CD4-positive, alpha-beta T cell treated with Interleukin-2 at 100 ng/mL for 4 hours (primary cell): ENCODE results near the gene HGFAC.

Experiments
- DNase-seq: peaks from one replicate; pipeline ENCODE4 v3.0.0-alpha.2; 2020; ENCODE audit warnings: low spot score

The HGFAC gene

DNA sequence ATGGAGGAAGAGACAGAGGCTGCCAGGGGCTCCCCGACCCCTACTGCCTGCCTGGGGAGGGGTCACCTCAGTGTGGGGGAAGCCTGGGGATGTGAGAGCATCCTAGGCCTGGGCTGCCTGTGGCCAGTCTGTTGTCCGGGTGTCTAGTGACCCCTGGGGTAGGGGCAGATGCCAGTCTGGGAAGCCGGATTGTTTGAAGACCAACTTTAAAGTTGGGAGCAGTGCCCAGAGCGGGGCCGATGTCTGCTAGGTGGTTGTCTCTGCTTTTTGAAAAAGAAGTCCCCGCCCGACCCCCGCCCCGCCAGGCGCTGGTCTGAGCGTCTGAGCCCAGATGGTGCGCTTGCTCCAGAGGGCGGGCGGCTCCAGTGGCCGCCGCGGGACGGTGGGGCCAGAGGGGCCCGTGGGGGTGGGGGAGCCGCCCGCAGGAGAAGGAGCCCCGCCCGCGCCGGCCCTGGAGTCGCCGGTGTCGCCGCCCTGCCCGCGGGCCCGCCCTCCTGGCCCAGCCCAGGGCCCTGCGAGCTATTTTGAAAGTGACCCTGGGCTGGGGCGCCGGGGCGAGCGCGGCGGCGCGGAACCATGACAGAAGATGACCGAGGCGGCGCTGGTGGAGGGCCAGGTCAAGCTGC lies 21.1 kb downstream of the HGFAC start, which contains the start of gene DOK7:
Gene DOK7 (plus strand): TSS at position 517 of the 626 bp plus-strand sequence. CDS start 70 bp downstream, at position 587.
- no peak for DNase-seq

DNA sequence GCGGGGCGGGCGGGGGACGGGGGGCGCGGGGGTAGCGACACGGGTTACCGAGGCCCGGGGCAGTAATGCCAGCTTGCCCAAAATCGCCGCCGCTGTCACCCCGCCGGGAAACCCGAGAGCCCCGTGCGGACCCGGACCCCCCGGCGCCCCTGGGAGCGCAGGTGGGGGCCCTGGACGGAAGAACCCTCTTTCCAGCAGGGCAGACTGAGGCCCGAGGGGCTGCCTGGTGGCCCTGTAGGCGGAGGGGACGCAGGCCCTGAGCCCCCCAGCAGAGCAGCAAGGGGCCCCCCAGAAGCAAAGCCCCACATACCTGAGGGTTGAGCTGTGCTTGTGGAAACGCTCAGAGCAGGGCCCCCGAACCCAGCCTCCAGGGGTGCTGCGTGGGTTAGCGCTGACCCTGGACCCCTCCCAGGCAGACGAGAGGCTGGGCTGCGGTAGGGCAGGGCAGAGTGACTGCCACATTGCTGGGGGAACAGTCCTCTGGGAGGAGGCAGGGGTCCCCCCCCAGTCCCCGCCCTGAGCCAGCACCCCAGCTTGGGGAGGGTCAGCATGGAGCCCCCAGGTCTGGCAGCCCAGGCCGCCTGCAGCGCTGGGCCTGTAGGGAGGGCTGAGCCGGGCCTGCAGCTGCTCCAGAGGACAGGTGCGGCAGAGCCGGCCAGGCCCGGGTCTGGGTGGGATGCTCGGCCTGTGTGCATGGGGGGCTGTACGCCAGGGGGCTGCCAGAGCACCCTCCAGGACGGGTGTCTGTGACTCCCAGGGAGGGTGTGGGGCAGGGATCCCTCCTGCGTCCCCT lies 22.0 kb downstream of the HGFAC start:
- DNase-seq, result no peak

GRCh38 chr4:3464349-3464905 lies 22.7 kb downstream of the HGFAC start:
- DNase-seq, result no peak

GRCh38 chr4:3464911-3465697 lies 23.3 kb downstream of the HGFAC start:
- no peak for DNase-seq

DNA sequence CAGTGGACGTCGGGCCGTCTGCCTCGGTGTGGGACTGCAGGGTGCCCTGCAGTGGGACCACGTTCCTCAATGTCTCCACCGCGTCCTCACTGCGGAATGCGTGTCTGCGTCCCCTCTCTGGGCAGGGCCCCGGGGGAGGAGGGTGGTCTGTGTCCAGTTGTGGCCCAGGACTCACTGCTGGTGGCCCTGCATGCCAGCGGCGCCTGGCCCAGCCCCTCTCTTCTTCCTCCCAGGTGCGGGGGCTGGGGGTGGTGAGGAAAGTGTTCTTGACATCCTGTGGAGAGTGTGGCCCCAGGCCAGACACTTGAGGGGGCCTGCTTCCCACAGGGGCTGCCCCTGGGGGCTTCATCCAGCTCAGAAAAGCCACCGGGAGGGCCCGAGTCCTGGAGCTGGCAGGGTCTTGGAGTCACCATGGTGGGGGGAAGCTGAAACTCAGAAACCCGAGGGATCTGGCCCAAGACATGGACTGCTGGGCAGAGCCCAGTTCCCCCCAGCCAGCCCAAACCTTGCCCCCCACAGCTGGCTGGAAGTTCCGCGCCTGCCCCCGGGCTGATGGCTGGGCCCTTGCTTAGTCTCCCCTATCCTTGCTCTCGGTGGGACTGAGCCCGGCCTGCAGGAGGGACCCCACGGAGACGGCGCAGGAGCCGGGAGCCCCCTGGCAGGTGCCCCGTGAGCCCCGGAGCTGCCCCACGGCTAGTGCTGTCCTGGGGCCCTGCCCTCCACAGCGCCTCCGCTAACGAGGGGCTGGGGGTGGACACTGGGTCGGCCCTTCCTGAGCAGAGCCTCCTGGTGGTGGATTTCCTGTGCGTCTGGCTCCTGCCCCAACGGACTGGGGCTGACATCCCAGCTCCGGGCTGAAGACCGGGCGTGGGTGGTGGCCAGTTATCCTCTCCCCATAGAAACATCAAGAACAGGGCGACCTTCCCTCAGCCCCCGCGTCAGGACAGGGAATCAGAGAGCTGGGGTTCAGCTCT lies 24.2 kb downstream of the HGFAC start:
- no peak for DNase-seq

- DNase-seq, result no peak
These were observed 25.2 kb downstream of the HGFAC start for GRCh38 chr4:3466691-3467600.

- no peak for DNase-seq
These were observed 25.8 kb downstream of the HGFAC start for GRCh38 chr4:3467601-3468031.

- no peak for DNase-seq
These were observed 26.4 kb downstream of the HGFAC start for GRCh38 chr4:3468154-3468553.

- no peak for DNase-seq
These were observed 27.0 kb downstream of the HGFAC start for GRCh38 chr4:3468804-3469203.

GRCh38 chr4:3469386-3470243 lies 27.8 kb downstream of the HGFAC start:
- no peak for DNase-seq

GRCh38 chr4:3470244-3471097 lies 28.7 kb downstream of the HGFAC start:
- DNase-seq, result no peak

- DNase-seq, result no peak
These were observed 29.5 kb downstream of the HGFAC start for GRCh38 chr4:3471098-3471760.

DNA sequence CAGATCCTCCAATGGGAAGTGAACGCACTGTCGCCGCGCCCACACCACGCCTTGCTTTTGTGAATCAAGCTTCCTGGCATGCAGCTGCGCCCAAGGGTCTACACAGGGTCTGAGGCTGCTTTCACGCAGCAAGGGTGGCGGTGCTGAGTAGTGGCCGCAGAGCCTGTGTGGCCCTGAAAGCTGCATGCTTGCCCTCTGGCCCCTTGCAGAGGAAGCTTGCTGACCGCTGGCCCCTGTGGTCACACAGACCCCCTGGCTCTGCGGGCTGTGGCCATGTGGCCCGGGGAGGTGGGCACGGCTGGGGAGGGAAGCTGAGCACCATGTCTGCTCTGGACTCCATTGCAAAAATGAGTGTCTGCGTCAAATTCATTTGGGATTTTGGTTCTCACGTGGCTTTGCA lies 30.1 kb downstream of the HGFAC start:
- DNase-seq, result no peak

GRCh38 chr4:3472411-3473141 lies 30.8 kb downstream of the HGFAC start:
- DNase-seq, result no peak

GRCh38 chr4:3473181-3473950 lies 31.6 kb downstream of the HGFAC start:
- no peak for DNase-seq
